ENCODE results near the gene SLC7A14.

Gene SLC7A14

GRCh38 chr3:170413291-170413690 is 172.6 kb downstream of the SLC7A14 start:
- no peak overlapping the region for H3K27ac ChIP-seq
- no peak for TF ChIP-seq CTCF (conservative IDR thresholded peaks at IDR 0.05)
- TF ChIP-seq ZFX (IDR thresholded peaks at IDR 0.05): no peak

GRCh38 chr3:170410428-170411029 is 175.3 kb downstream of the SLC7A14 start:
- no peak overlapping the region for H3K27ac ChIP-seq
- TF ChIP-seq CTCF (conservative IDR thresholded peaks at IDR 0.05) (peak; percentile 89), ZFX (IDR thresholded peaks at IDR 0.05) (no peak)

All from C4-2B (cell line).